ENCODE results near the gene AJAP1.

DNA sequence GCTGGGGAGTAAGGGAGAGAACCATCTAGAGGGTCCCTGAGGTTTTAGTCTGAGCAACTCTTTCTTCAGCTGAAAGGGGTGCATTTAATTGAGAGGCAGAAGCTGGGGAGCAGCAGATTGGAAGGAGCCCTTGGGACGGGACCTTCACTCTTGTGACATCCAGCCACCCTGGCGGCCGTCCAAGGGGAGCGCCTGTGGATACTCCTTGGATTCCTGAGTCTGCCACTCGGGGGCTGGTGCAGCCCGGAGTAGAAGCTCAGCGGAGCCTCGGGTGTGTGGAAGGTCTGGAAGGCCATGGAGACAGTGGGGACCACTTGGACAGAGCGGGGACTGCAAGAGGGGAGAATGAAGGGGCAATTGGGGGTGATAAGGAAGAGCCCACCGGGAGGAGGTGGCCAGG lies 68.7 kb downstream of the AJAP1 start:
- TF ChIP-seq, protein P1, sequence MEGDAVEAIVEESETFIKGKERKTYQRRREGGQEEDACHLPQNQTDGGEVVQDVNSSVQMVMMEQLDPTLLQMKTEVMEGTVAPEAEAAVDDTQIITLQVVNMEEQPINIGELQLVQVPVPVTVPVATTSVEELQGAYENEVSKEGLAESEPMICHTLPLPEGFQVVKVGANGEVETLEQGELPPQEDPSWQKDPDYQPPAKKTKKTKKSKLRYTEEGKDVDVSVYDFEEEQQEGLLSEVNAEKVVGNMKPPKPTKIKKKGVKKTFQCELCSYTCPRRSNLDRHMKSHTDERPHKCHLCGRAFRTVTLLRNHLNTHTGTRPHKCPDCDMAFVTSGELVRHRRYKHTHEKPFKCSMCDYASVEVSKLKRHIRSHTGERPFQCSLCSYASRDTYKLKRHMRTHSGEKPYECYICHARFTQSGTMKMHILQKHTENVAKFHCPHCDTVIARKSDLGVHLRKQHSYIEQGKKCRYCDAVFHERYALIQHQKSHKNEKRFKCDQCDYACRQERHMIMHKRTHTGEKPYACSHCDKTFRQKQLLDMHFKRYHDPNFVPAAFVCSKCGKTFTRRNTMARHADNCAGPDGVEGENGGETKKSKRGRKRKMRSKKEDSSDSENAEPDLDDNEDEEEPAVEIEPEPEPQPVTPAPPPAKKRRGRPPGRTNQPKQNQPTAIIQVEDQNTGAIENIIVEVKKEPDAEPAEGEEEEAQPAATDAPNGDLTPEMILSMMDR (conservative IDR thresholded peaks at IDR 0.05) = no peak
- TF ChIP-seq EZH2 (IDR thresholded peaks at IDR 0.05; ENCODE audit: low read depth) = no peak
